HepG2 (cell line): ENCODE measurements around the gene PRKN. TPM values are rescaled to one million over a fixed set of nuclear protein-coding genes. Genes with fewer than 3 reads are reported as not detected.

ENCODE experiments used
- ATAC-seq: fragments of 200-7000 bp; cut with Tn5 transposase; 3 replicates; pipeline ENCODE4 v1.9.1; 2020; ENCODE audit warnings: mild to moderate bottlenecking, moderate library complexity
- BruUV-seq: library from RNA; stranded (reverse); fragments of 400-500 nt; replicated peaks from 2 replicates; lab custom pipeline; 2021; lab: Mats Ljungman, UMichigan
- CTCF ChIA-PET: fragments of 300-600 bp; formaldehyde crosslinking; extraction: SDS; loops from one replicate; lab custom pipeline; 2021; ENCODE audit warnings: low total read pairs, inconsistent platforms, low intra/inter-chr PET ratio; lab: Yijun Ruan, JAX
- POLR2A ChIA-PET: fragments of 350-600 bp; sonication (Branson Sonifier 250); formaldehyde crosslinking; loops from one replicate; lab custom pipeline; 2020; ENCODE audit warnings: antibody characterized with exemption, inconsistent platforms; lab: Yijun Ruan, JAX
- DNase-seq: peaks from one replicate; pipeline ENCODE4 v3.0.0-alpha.2; 2015; ENCODE audit warnings: low spot score
- FAIRE-seq: peaks from 3 replicates; lab custom pipeline; 2011; peaks lifted over from hg19 to GRCh38; lab: Jason Lieb, UNC
- H2AFZ ChIP-seq: one replicate; pipeline ENCODE4 v1.6.1; 2011; ENCODE audit warnings: low read length, inconsistent platforms
- H3K27ac ChIP-seq: fragments of 300-600 bp; 3 replicates; pipeline ENCODE4 v1.8.0; 2011; ENCODE audit warnings: mixed run types, mild to moderate bottlenecking, mixed read lengths, low read length, inconsistent platforms; ENCODE audit not compliant: insufficient read depth; ENCODE audit errors: extremely low read length
- H3K27me3 ChIP-seq, 2 experiments: fragments of 200-600 bp in 1 of 2; 2 replicates in 1 of 2; 3 replicates in 1 of 2; pipeline versions ENCODE4 v1.6.0 to v1.8.0; 2011; ENCODE audit warnings: low read length in 2 of 2, mild to moderate bottlenecking in 2 of 2, moderate library complexity in 2 of 2, inconsistent platforms in 1 of 2; ENCODE audit not compliant: insufficient read depth in 2 of 2, control insufficient read depth in 1 of 2
- H3K36me3 ChIP-seq, 2 experiments: fragments of 200-600 bp in 1 of 2; replicated peaks in 1 of 2; 2 replicates in 1 of 2; 3 replicates in 1 of 2; pipeline versions ENCODE4 v1.5.1 to v1.8.0; 2011; ENCODE audit warnings: low read length in 2 of 2, inconsistent platforms in 1 of 2; ENCODE audit not compliant: insufficient read depth in 2 of 2, control insufficient read depth in 1 of 2
- H3K4me1 ChIP-seq: 2 replicates; pipeline ENCODE4 v1.5.1; 2012; ENCODE audit warnings: low read length, inconsistent platforms; ENCODE audit not compliant: insufficient read depth
- H3K4me2 ChIP-seq: 2 replicates; pipeline ENCODE4 v1.6.0; 2011; ENCODE audit warnings: low read depth, low read length, inconsistent platforms
- H3K4me3 ChIP-seq, 3 experiments: fragments of 200-600 bp in 1 of 3; sonication (generic), shearing (Covaris generic) in 1 of 3; replicated peaks in 1 of 3; 2 replicates each; pipeline ENCODE4 v1.5.1; 2011 to 2016; ENCODE audit warnings: low read length in 3 of 3, inconsistent platforms in 2 of 3, low read depth in 2 of 3, mild to moderate bottlenecking in 2 of 3, control low read depth in 1 of 3, mixed read lengths in 1 of 3; ENCODE audit not compliant: insufficient read depth in 1 of 3
- H3K79me2 ChIP-seq: one replicate; pipeline ENCODE4 v1.6.1; 2011; ENCODE audit warnings: low read length, inconsistent platforms; ENCODE audit not compliant: insufficient read depth
- H3K9ac ChIP-seq: 2 replicates; pipeline ENCODE4 v1.6.0; 2011; ENCODE audit warnings: mild to moderate bottlenecking, low read depth, low read length, inconsistent platforms; ENCODE audit not compliant: insufficient read depth
- H3K9me3 ChIP-seq: 2 replicates; pipeline ENCODE4 v1.5.1; 2012; ENCODE audit warnings: mild to moderate bottlenecking, low read length
- H4K20me1 ChIP-seq: 2 replicates; pipeline ENCODE4 v1.6.0; 2011; ENCODE audit warnings: inconsistent platforms, mild to moderate bottlenecking, low read length, moderate library complexity; ENCODE audit not compliant: insufficient read depth
- CCDC6 ChIP-seq: sonication (generic); formaldehyde crosslinking; IDR thresholded peaks from 2 replicates; pipeline ENCODE4 v1.8.1; 2022; ENCODE audit warnings: mild to moderate bottlenecking, missing genetic modification reagents, moderate library complexity
- CEBPG ChIP-seq: IDR thresholded peaks from 2 replicates; pipeline ENCODE4 v1.6.1; 2016
- ISX ChIP-seq: sonication (generic); formaldehyde crosslinking; conservative IDR thresholded peaks from 2 replicates; pipeline ENCODE4 v1.5.0; 2020; ENCODE audit warnings: missing genetic modification reagents
- MYNN ChIP-seq: sonication (generic); formaldehyde crosslinking; IDR thresholded peaks from 2 replicates; pipeline ENCODE4 v1.4.0; 2020; ENCODE audit warnings: mild to moderate bottlenecking, low read depth, missing genetic modification reagents
- PLRG1 ChIP-seq: fragments of 450-650 bp; conservative IDR thresholded peaks from 2 replicates; pipeline ENCODE4 v1.6.1; 2016
- RARG ChIP-seq: sonication (generic); formaldehyde crosslinking; IDR thresholded peaks from 2 replicates; pipeline ENCODE4 v1.4.0; 2020; ENCODE audit warnings: low read depth, mild to moderate bottlenecking, missing genetic modification reagents
- RFX1 ChIP-seq: fragments of 450-650 bp; IDR thresholded peaks from 2 replicates; pipeline ENCODE4 v1.6.1; 2017
- SRSF4 ChIP-seq: fragments of 200-400 bp; formaldehyde crosslinking; IDR thresholded peaks from one replicate; pipeline ENCODE4 v1.6.1; 2018; ENCODE audit warnings: mild to moderate bottlenecking, low read depth, low read length, moderate library complexity; ENCODE audit not compliant: poor library complexity, severe bottlenecking
- SRSF9 ChIP-seq: fragments of 200-400 bp; formaldehyde crosslinking; IDR thresholded peaks from 2 replicates; pipeline ENCODE4 v1.6.1; 2018; ENCODE audit warnings: borderline replicate concordance, mild to moderate bottlenecking, low read depth, low read length; ENCODE audit not compliant: insufficient read depth, poor library complexity, severe bottlenecking
- THAP8 ChIP-seq: sonication (generic); formaldehyde crosslinking; IDR thresholded peaks from 2 replicates; pipeline ENCODE4 v1.5.1; 2020; ENCODE audit warnings: missing genetic modification reagents, mild to moderate bottlenecking, borderline replicate concordance
- ZNF12 ChIP-seq: sonication (generic); formaldehyde crosslinking; IDR thresholded peaks from 2 replicates; pipeline ENCODE4 v1.5.0; 2020; ENCODE audit warnings: missing genetic modification reagents
- ZNF251 ChIP-seq: sonication (generic); formaldehyde crosslinking; IDR thresholded peaks from 2 replicates; pipeline ENCODE4 v1.9.0; 2021; ENCODE audit warnings: mild to moderate bottlenecking, missing genetic modification reagents
- ZNF709 ChIP-seq: sonication (generic); formaldehyde crosslinking; IDR thresholded peaks from 2 replicates; pipeline ENCODE4 v1.5.0; 2020; ENCODE audit warnings: mild to moderate bottlenecking, missing genetic modification reagents
- WGBS: methylation state at CpG from one replicate; pipeline ENCODE4 v1.1.6; 2017; ENCODE audit warnings: low lambda C conversion rate; 5-methylcytosine and 5-hydroxymethylcytosine counted together
- in situ Hi-C: cut with HindIII; loops from 2 replicates; pipeline ENCODE4 v1.10.0; 2017; ENCODE audit warnings: low pct_unique_long_range_greater_than_20kb; ENCODE audit not compliant: extremely low pct_ligation_motif_present
- intact Hi-C: fragments of 100-400 bp; cut with micrococcal nuclease; formaldehyde crosslinking; loops from one replicate; pipeline ENCODE4 v1.10.0; 2022; ENCODE audit not compliant: unreplicated experiment
- polyA plus RNA-seq, 8 experiments: library from polyadenylated mRNA; depleted of rRNA in 3 of 8; stranded (reverse) in 7 of 8; unstranded in 1 of 8; fragments of >200 nt; fragmentation: Illumina TruSeq in 4 of 8; extraction: Trizol in 4 of 8; gene quantifications; 2 replicates each; pipeline versions ENCODE4 v1.2.1 to v1.2.3, GENCODE V29; 2011 to 2016; ENCODE audit warnings: low read depth in 4 of 8, missing spikeins in 1 of 8, mixed read lengths in 1 of 8; ENCODE audit not compliant: insufficient read depth in 1 of 8
- total RNA-seq, 5 experiments: library from RNA; depleted of rRNA; stranded (reverse); fragments of >200 nt; fragmentation: Illumina TruSeq; extraction: Trizol; gene quantifications; 2 replicates each; pipeline ENCODE4 v1.2.3, GENCODE V29; 2016; ENCODE audit warnings: low read depth in 1 of 5
- TF ChIP-seq, protein P1 (sequence below): sonication (generic); formaldehyde crosslinking; IDR thresholded peaks from 2 replicates; pipeline ENCODE4 v1.4.0; 2020; ENCODE audit warnings: mild to moderate bottlenecking, missing genetic modification reagents, borderline replicate concordance

PRKN gene
- total and polyA plus RNA-seq, 2 of the 13 experiments (the other 11 are each of a cell fraction or from before 2014, with no cell fraction given) = 0.31 to 0.44 TPM

GRCh38 chr6:162151021-162151665 lies 576.4 kb downstream of the PRKN start:
- Histone ChIP-seq H3K27ac (no peak overlapping the region), H3K36me3 (no peaks in the 10 kb centered on the region), H3K79me2 (no peaks in the 10 kb centered on the region), H3K4me1 (no peaks in the 10 kb centered on the region), H3K27me3 (no peaks in the 10 kb centered on the region), H3K4me3 (no peak overlapping the region), H3K9me3 (peaks cover under 1% of the 10 kb centered on the region; the same call in 1 of the 2 replicates), H3K4me2 (no peak overlapping the region), H4K20me1 (no peaks in the 10 kb centered on the region), H2AFZ (no peak overlapping the region), H3K9ac (no peak overlapping the region)
- in situ Hi-C loops (no loop called here), intact Hi-C loops (no loop called here)
- WGBS = 18% methylated on average over 6 of the region's 6 CpGs
- BruUV-seq = no TSS peak
- FAIRE-seq (no peak), ATAC-seq (no peak), DNase-seq (no peak)
- CTCF ChIA-PET = no interaction called here
- POLR2A ChIA-PET = no interaction called here
- TF ChIP-seq ZNF251 (CRISPR knock-in tag) = no peak
- no peak for TF ChIP-seq MYNN (CRISPR knock-in tag)
- no peak for TF ChIP-seq CEBPG (CRISPR knock-in tag)

GRCh38 chr6:162150295-162150694 lies 577.3 kb downstream of the PRKN start:
- Histone ChIP-seq H3K27me3 (no peaks in the 10 kb centered on the region), H2AFZ (no peak overlapping the region), H3K27ac (no peak overlapping the region), H3K4me2 (no peak overlapping the region), H3K4me1 (no peaks in the 10 kb centered on the region), H4K20me1 (no peaks in the 10 kb centered on the region), H3K9me3 (peaks cover 9% of the 10 kb centered on the region; the same call in 1 of the 2 replicates), H3K79me2 (no peaks in the 10 kb centered on the region), H3K9ac (no peak overlapping the region), H3K4me3 (no peak overlapping the region), H3K36me3 (no peaks in the 10 kb centered on the region)
- in situ Hi-C loops (no loop called here), intact Hi-C loops (no loop called here)
- no peak for FAIRE-seq
- ChIA-PET POLR2A (no interaction called here), CTCF (no interaction called here)
- no TSS peak for BruUV-seq
- WGBS = 49% methylated on average over 7 of the region's 7 CpGs
- no peak for ATAC-seq
- no peak for DNase-seq
- TF ChIP-seq ISX (CRISPR knock-in tag) (no peak), THAP8 (CRISPR knock-in tag) (no peak), RARG (CRISPR knock-in tag) (no peak), ZNF709 (CRISPR knock-in tag) (no peak), CCDC6 (no peak), ZNF12 (no peak), RFX1 (no peak), SRSF4 (no peak), SRSF9 (no peak), PLRG1 (no peak)
- TF ChIP-seq, protein P1, sequence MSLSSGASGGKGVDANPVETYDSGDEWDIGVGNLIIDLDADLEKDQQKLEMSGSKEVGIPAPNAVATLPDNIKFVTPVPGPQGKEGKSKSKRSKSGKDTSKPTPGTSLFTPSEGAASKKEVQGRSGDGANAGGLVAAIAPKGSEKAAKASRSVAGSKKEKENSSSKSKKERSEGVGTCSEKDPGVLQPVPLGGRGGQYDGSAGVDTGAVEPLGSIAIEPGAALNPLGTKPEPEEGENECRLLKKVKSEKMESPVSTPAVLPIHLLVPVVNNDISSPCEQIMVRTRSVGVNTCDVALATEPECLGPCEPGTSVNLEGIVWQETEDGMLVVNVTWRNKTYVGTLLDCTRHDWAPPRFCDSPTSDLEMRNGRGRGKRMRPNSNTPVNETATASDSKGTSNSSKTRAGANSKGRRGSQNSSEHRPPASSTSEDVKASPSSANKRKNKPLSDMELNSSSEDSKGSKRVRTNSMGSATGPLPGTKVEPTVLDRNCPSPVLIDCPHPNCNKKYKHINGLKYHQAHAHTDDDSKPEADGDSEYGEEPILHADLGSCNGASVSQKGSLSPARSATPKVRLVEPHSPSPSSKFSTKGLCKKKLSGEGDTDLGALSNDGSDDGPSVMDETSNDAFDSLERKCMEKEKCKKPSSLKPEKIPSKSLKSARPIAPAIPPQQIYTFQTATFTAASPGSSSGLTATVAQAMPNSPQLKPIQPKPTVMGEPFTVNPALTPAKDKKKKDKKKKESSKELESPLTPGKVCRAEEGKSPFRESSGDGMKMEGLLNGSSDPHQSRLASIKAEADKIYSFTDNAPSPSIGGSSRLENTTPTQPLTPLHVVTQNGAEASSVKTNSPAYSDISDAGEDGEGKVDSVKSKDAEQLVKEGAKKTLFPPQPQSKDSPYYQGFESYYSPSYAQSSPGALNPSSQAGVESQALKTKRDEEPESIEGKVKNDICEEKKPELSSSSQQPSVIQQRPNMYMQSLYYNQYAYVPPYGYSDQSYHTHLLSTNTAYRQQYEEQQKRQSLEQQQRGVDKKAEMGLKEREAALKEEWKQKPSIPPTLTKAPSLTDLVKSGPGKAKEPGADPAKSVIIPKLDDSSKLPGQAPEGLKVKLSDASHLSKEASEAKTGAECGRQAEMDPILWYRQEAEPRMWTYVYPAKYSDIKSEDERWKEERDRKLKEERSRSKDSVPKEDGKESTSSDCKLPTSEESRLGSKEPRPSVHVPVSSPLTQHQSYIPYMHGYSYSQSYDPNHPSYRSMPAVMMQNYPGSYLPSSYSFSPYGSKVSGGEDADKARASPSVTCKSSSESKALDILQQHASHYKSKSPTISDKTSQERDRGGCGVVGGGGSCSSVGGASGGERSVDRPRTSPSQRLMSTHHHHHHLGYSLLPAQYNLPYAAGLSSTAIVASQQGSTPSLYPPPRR (CRISPR knock-in tag) = no peak
